K562 (cell line): ENCODE measurements around the gene MPPED2. TPM values are rescaled to one million over a fixed set of nuclear protein-coding genes. Genes with fewer than 3 reads are reported as not detected.

Experiments
- ATAC-seq: fragments of 200-7000 bp; cut with Tn5 transposase; 3 replicates; pipeline ENCODE4 v1.9.1; 2020; ENCODE audit warnings: moderate library complexity
- BruUV-seq: library from RNA; stranded (reverse); fragments of 400-500 nt; replicated peaks from 2 replicates; lab custom pipeline; 2021; lab: Mats Ljungman, UMichigan
- CTCF ChIA-PET: fragments of 300-600 bp; formaldehyde crosslinking; extraction: SDS; loops from one replicate; lab custom pipeline; 2021; ENCODE audit warnings: low intra/inter-chr PET ratio; lab: Yijun Ruan, JAX
- POLR2A ChIA-PET: fragments of 300-600, 350-650 bp; sonication (Branson Sonifier 250); formaldehyde crosslinking; extraction: SDS; loops from one replicate; lab custom pipeline; 2021; ENCODE audit warnings: antibody characterized with exemption, inconsistent platforms; lab: Yijun Ruan, JAX
- DNase-seq, 4 experiments: peaks; one replicate each; pipeline versions ENCODE4 v3.0.0 to v3.0.0-alpha.2; 2011 to 2018; ENCODE audit warnings: low spot score in 3 of 4, mixed read lengths in 3 of 4; ENCODE audit errors: extremely low read depth in 1 of 4
- FAIRE-seq: peaks from 2 replicates; lab custom pipeline; 2011; peaks lifted over from hg19 to GRCh38; lab: Jason Lieb, UNC
- H2AFZ ChIP-seq: 2 replicates; pipeline ENCODE4 v1.6.0; 2011; ENCODE audit warnings: low read depth, low read length, control low read depth, inconsistent platforms
- H3K27ac ChIP-seq: fragments of 200-600 bp; 3 replicates; pipeline ENCODE4 v1.8.0; 2011; ENCODE audit warnings: low read depth, mild to moderate bottlenecking, control low read depth, inconsistent platforms, low read length, moderate library complexity, mixed read lengths; ENCODE audit errors: extremely low read depth
- H3K27me3 ChIP-seq, 2 experiments: fragments of 300-600 bp in 1 of 2; 2 replicates in 1 of 2; 3 replicates in 1 of 2; pipeline versions ENCODE4 v1.6.0 to v1.8.0; 2011; ENCODE audit warnings: inconsistent platforms in 2 of 2, low read length in 2 of 2, mild to moderate bottlenecking in 1 of 2, mixed read lengths in 1 of 2, moderate library complexity in 1 of 2; ENCODE audit not compliant: control insufficient read depth in 2 of 2, insufficient read depth in 2 of 2
- H3K36me3 ChIP-seq: fragments of 300-600 bp; 3 replicates; pipeline ENCODE4 v1.8.0; 2011; ENCODE audit warnings: mild to moderate bottlenecking, low read length, inconsistent platforms; ENCODE audit not compliant: control insufficient read depth, insufficient read depth
- H3K4me1 ChIP-seq, 2 experiments: fragments of 200-600 bp in 1 of 2; replicated peaks in 1 of 2; 2 replicates in 1 of 2; 3 replicates in 1 of 2; pipeline versions ENCODE4 v1.5.1 to v1.8.0; 2011; ENCODE audit warnings: inconsistent platforms in 2 of 2, low read length in 2 of 2, mild to moderate bottlenecking in 1 of 2, mixed read lengths in 1 of 2, moderate library complexity in 1 of 2; ENCODE audit not compliant: control insufficient read depth in 2 of 2, insufficient read depth in 2 of 2
- H3K4me2 ChIP-seq: 2 replicates; pipeline ENCODE4 v1.6.1; 2011; ENCODE audit warnings: low read length, control low read depth, inconsistent platforms, mixed read lengths; ENCODE audit not compliant: insufficient read depth
- H3K4me3 ChIP-seq: fragments of 200-600 bp; sonication (generic), shearing (Covaris generic); 2 replicates; pipeline ENCODE4 v1.5.1; 2016; ENCODE audit warnings: control low read depth, inconsistent platforms
- H3K79me2 ChIP-seq: fragments of 200-600 bp; 3 replicates; pipeline ENCODE4 v1.8.0; 2011; ENCODE audit warnings: low read length, inconsistent platforms; ENCODE audit not compliant: control insufficient read depth, insufficient read depth
- H3K9ac ChIP-seq, 2 experiments: 2 replicates each; pipeline versions ENCODE4 v1.6.0 to v1.6.1; 2011; ENCODE audit warnings: low read depth in 2 of 2, low read length in 2 of 2, control low read depth in 1 of 2, inconsistent platforms in 1 of 2, mild to moderate bottlenecking in 1 of 2, mixed read lengths in 1 of 2; ENCODE audit not compliant: insufficient read depth in 1 of 2
- H3K9me1 ChIP-seq: one replicate; pipeline ENCODE4 v1.6.0; 2011; ENCODE audit warnings: inconsistent platforms, mild to moderate bottlenecking, low read length, moderate library complexity; ENCODE audit not compliant: control insufficient read depth, insufficient read depth
- H3K9me3 ChIP-seq: replicated peaks from 2 replicates; pipeline ENCODE4 v1.5.1; 2011; ENCODE audit warnings: low read depth, low read length, inconsistent platforms; ENCODE audit not compliant: control insufficient read depth, insufficient read depth
- H4K20me1 ChIP-seq: replicated peaks from 2 replicates; pipeline ENCODE4 v1.6.1; 2011; ENCODE audit warnings: low read length, inconsistent platforms, mixed read lengths; ENCODE audit not compliant: control insufficient read depth, insufficient read depth
- DACH1 ChIP-seq: fragments of 450-650 bp; IDR thresholded peaks from 2 replicates; pipeline ENCODE4 v1.6.1; 2018; ENCODE audit not compliant: partially characterized antibody
- MED1 ChIP-seq: sonication (generic); formaldehyde crosslinking; IDR thresholded peaks from 2 replicates; pipeline ENCODE4 v1.8.1; 2023; ENCODE audit warnings: missing genetic modification reagents, borderline replicate concordance
- RBM39 ChIP-seq: fragments of 200-400 bp; formaldehyde crosslinking; optimal IDR thresholded peaks from 2 replicates; pipeline ENCODE3; 2018; ENCODE audit warnings: low read depth, low read length
- SREBF2 ChIP-seq: sonication (generic); formaldehyde crosslinking; IDR thresholded peaks from 2 replicates; pipeline ENCODE4 v1.4.0; 2020; ENCODE audit warnings: mild to moderate bottlenecking, missing genetic modification reagents
- SRF ChIP-seq, 2 experiments: fragments of 250-450, 450-650 bp in 1 of 2; sonication (Bioruptor Pico) in 1 of 2; sonication (generic) in 1 of 2; formaldehyde crosslinking; IDR thresholded peaks; 2 replicates each; pipeline versions ENCODE4 v1.5.0 to v1.5.1; 2020 to 2022; ENCODE audit warnings: mild to moderate bottlenecking in 1 of 2, missing genetic modification reagents in 1 of 2
- TCFL5 ChIP-seq: fragments of 250-450 bp; sonication (Bioruptor Pico); conservative IDR thresholded peaks from 2 replicates; pipeline ENCODE4 v1.6.1; 2021; ENCODE audit warnings: mild to moderate bottlenecking, moderate library complexity, matching md5 sums
- ZNF431 ChIP-seq: sonication (generic); formaldehyde crosslinking; IDR thresholded peaks from 2 replicates; pipeline ENCODE4 v1.8.0; 2022; ENCODE audit warnings: mild to moderate bottlenecking, missing genetic modification reagents
- WGBS: fragments of 100-300 bp; shearing (Covaris generic); methylation state at CpG from one replicate; pipeline ENCODE4 v1.1.6; 2016; ENCODE audit warnings: low coverage, mixed read lengths; ENCODE audit not compliant: insufficient coverage; ENCODE audit errors: missing lambda C conversion rate; 5-methylcytosine and 5-hydroxymethylcytosine counted together
- in situ Hi-C: fragments of 300-500 bp; cut with MboI; formaldehyde crosslinking; loops from 4 replicates; pipeline ENCODE4 v1.15.0; 2018; ENCODE audit warnings: inconsistent platforms, mixed read lengths
- intact Hi-C: fragments of 100-400 bp; cut with micrococcal nuclease; formaldehyde crosslinking; loops from 2 replicates; pipeline ENCODE4 v1.14.2; 2022
- polyA plus RNA-seq, 8 experiments: library from polyadenylated mRNA; depleted of rRNA in 4 of 8; stranded (reverse) in 5 of 8; unstranded in 3 of 8; fragments of >200 nt; fragmentation: Nextera tagmentation in 2 of 8; fragmentation: Illumina TruSeq in 1 of 8; extraction: Ambion mirVana in 2 of 8; extraction: Trizol in 1 of 8; gene quantifications; 2 replicates each; pipeline versions ENCODE4 v1.2.1 to v1.2.3, GENCODE V29; 2011 to 2014; ENCODE audit warnings: inconsistent platforms in 1 of 8, missing spikeins in 1 of 8
- total RNA-seq, 7 experiments: library from RNA; depleted of rRNA in 6 of 7; stranded (reverse); fragments of >200 nt in 6 of 7; fragmentation: Illumina TruSeq in 2 of 7; extraction: Trizol in 2 of 7; gene quantifications; 2 replicates each; pipeline versions ENCODE4 v1.2.1 to v1.2.3, GENCODE V29; 2011 to 2021; ENCODE audit warnings: low replicate concordance in 1 of 7
- TF ChIP-seq, protein P1 (sequence below): fragments of 450-650 bp; formaldehyde crosslinking; IDR thresholded peaks from 2 replicates; pipeline ENCODE4 v1.4.0; 2022; ENCODE audit warnings: missing genetic modification characterization

MPPED2 gene
- total and polyA plus RNA-seq, 9 of the 15 experiments (the other 6 are each of a cell fraction or from before 2014, with no cell fraction given): not detected

DNA sequence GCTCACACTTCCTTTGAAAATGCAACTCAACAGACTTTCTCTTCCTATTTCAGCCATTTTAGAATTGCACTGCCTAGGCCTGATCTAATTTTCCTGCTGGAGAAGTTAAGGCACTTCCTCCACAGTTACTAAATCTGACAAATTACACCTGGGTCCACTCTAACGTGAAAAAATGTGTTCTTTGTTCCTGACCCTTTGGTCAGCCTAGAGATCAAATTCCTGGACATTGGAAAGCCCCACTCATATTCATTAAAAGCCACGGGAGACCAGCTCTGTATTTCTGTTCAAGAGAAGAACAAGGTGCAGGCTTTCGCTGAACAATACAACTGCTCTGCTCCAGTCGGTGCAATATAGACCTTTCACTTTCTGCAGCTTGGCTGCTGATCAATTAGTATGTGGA, 96.6 kb downstream of the MPPED2 start:
- Histone ChIP-seq H3K4me1 (no peaks in the 10 kb centered on the region), H3K27ac (no peak overlapping the region), H3K9me3 (no peaks in the 10 kb centered on the region), H3K79me2 (no peaks in the 10 kb centered on the region), H4K20me1 (no peaks in the 10 kb centered on the region), H3K9ac (no peak overlapping the region), H3K36me3 (no peaks in the 10 kb centered on the region), H3K9me1 (no peaks in the 10 kb centered on the region), H2AFZ (no peak overlapping the region), H3K4me2 (no peak overlapping the region), H3K27me3 (no peaks in the 10 kb centered on the region), H3K4me3 (no peak overlapping the region)
- intact Hi-C loops: no loop called here
- TF ChIP-seq DACH1 (no peak), ZNF431 (no peak), RBM39 (no peak), TCFL5 (CRISPR knock-in tag) (no peak), MED1 (no peak), SRF (CRISPR knock-in tag; IDR thresholded peaks at IDR 0.05) (no peak), SREBF2 (CRISPR knock-in tag) (no peak)
- TF ChIP-seq, protein P1, sequence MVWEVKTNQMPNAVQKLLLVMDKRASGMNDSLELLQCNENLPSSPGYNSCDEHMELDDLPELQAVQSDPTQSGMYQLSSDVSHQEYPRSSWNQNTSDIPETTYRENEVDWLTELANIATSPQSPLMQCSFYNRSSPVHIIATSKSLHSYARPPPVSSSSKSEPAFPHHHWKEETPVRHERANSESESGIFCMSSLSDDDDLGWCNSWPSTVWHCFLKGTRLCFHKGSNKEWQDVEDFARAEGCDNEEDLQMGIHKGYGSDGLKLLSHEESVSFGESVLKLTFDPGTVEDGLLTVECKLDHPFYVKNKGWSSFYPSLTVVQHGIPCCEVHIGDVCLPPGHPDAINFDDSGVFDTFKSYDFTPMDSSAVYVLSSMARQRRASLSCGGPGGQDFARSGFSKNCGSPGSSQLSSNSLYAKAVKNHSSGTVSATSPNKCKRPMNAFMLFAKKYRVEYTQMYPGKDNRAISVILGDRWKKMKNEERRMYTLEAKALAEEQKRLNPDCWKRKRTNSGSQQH (CRISPR knock-in tag): no peak
- FAIRE-seq (no peak), ATAC-seq (no peak), DNase-seq (no peak)
- ChIA-PET CTCF (no interaction called here), POLR2A (interaction anchor here (0.6 kb wide), 1 partner anchor 19 kb away, joined by 4 read pairs; no protein-coding TSS in a partner anchor)
- no TSS peak for BruUV-seq
- 0% methylated on average over 4 of the region's 4 CpGs for WGBS
- in situ Hi-C loops: no loop called here
